ENCODE data around the gene HNRNPUL1.
"Not testable (repeated sequence)": the region's sequence is repeated elsewhere in the genome, so short reads cannot be mapped to it uniquely, and the experiment has no call there.

HNRNPUL1 gene

GRCh38 chr19:41263850-41264580 lies at the start of gene HNRNPUL1:
Gene HNRNPUL1, plus strand, starts transcription at chr19:41264372. Its CDS starts 132 bp downstream, at chr19:41264504.
- DNase-seq, result peak; percentile 99

GRCh38 chr19:41217741-41218140 lies 46.4 kb upstream of the HNRNPUL1 start:
- no peak for DNase-seq

- no peak for DNase-seq
Measured at GRCh38 chr19:41218249-41218614, 45.9 kb upstream of the HNRNPUL1 start.

GRCh38 chr19:41218615-41219507 lies 45.3 kb upstream of the HNRNPUL1 start, which contains the start of gene AXL:
Gene AXL, plus strand, starts transcription at chr19:41219223. Its CDS starts 170 bp downstream, at chr19:41219393.
- DNase-seq, result no peak

GRCh38 chr19:41219924-41220567 lies 44.1 kb upstream of the HNRNPUL1 start:
- no peak for DNase-seq

- no peak for DNase-seq
Measured at GRCh38 chr19:41220811-41221210, 43.4 kb upstream of the HNRNPUL1 start.

GRCh38 chr19:41221514-41222205 lies 42.5 kb upstream of the HNRNPUL1 start:
- DNase-seq, result no peak

- no peak for DNase-seq
Measured at GRCh38 chr19:41222240-41222639, 41.9 kb upstream of the HNRNPUL1 start.

GRCh38 chr19:41223431-41224234 lies 40.5 kb upstream of the HNRNPUL1 start:
- no peak for DNase-seq

GRCh38 chr19:41224632-41225031 lies 39.5 kb upstream of the HNRNPUL1 start:
- DNase-seq, result no peak

- peak; percentile 47 for DNase-seq
Measured at GRCh38 chr19:41225238-41226052, 38.7 kb upstream of the HNRNPUL1 start.

GRCh38 chr19:41226053-41226873 lies 37.9 kb upstream of the HNRNPUL1 start:
- peak; percentile 60 for DNase-seq

- DNase-seq, result no peak
Measured at GRCh38 chr19:41226874-41227390, 37.2 kb upstream of the HNRNPUL1 start.

GRCh38 chr19:41228486-41228885 lies 35.7 kb upstream of the HNRNPUL1 start:
- no peak for DNase-seq

- DNase-seq, result not testable (repeated sequence)
Measured at GRCh38 chr19:41229338-41229737, 34.8 kb upstream of the HNRNPUL1 start.

GRCh38 chr19:41230067-41230857 lies 33.9 kb upstream of the HNRNPUL1 start:
- no peak for DNase-seq

GRCh38 chr19:41232686-41233085 lies 31.5 kb upstream of the HNRNPUL1 start:
- DNase-seq, result no peak

GRCh38 chr19:41233748-41234240 lies 30.4 kb upstream of the HNRNPUL1 start:
- DNase-seq, result no peak
